ENCODE results near the gene ATP5IF1.

DNA sequence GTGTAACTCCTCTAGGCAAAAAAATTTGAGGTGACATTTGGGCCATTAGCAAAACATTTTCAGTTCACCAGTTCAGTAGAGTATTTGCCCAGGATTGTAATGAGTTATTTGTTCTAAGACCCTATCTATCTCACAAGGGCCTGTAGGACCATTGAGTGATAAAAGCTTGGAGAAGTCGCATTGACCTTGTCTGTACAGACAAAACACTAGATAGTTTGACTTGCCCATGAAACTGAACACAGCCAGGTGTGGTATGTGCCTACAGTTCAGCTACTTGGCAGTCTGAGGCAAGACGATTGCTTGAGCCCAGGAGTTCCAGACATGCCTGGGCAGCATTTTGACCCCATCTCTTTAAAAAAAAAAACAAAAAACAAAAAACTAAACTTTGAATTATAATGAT is 3.1 kb downstream of the ATP5IF1 start:
- TF ChIP-seq, protein P1, sequence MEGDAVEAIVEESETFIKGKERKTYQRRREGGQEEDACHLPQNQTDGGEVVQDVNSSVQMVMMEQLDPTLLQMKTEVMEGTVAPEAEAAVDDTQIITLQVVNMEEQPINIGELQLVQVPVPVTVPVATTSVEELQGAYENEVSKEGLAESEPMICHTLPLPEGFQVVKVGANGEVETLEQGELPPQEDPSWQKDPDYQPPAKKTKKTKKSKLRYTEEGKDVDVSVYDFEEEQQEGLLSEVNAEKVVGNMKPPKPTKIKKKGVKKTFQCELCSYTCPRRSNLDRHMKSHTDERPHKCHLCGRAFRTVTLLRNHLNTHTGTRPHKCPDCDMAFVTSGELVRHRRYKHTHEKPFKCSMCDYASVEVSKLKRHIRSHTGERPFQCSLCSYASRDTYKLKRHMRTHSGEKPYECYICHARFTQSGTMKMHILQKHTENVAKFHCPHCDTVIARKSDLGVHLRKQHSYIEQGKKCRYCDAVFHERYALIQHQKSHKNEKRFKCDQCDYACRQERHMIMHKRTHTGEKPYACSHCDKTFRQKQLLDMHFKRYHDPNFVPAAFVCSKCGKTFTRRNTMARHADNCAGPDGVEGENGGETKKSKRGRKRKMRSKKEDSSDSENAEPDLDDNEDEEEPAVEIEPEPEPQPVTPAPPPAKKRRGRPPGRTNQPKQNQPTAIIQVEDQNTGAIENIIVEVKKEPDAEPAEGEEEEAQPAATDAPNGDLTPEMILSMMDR (IDR thresholded peaks at IDR 0.05): no peak
- no peak for TF ChIP-seq POLR2A (IDR thresholded peaks at IDR 0.05)
